ENCODE data around the gene PALLD.

- TF ChIP-seq CTCF (IDR thresholded peaks at IDR 0.05) (no peak), POLR2AphosphoS5 (IDR thresholded peaks at IDR 0.05) (no peak), EP300 (IDR thresholded peaks at IDR 0.05) (no peak)
These were observed 12.9 kb downstream of the PALLD start for GRCh38 chr4:168509786-168510185.
